ENCODE measurements around the gene CIROP. TPM values are rescaled to one million over a fixed set of nuclear protein-coding genes. Genes with fewer than 3 reads are reported as not detected.
A peak's percentile ranks its signal among the peaks of the same experiment; 100 is the strongest.

Gene CIROP
- total RNA-seq, 1 experiment from 2014 or later, result 0.11 TPM

DNA sequence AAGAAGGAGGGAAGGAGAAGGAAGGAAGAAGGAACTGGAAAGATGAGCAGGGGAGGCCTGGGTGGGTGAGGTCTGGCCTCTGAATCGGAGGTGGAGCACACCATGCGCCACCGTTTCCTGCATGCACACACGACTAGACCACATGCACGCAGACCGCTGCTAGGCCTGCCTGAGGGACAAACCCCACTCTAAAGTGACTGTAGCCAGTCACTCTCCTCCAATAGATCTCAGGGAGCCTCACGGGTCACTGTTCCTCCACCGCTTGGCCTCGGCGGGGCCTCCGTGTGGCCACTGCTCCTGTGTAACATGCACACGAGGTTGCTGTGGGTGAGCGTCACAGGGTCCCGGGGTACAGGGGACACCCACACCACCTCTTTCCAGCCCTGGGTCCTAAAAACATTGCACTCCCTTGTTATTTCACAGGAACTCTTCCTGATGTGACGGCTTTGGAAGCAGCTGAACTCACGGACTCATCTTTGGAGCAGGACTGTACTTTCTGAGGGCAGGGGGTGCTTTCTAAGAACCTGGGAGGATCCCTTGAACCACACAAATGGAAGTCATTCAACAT is 31.9 kb upstream of the CIROP start:
- Mint-ChIP-seq H3K36me3 (peaks cover 67% of the 10 kb centered on the region), H3K4me1 (no peaks in the 10 kb centered on the region), H3K4me3 (no peak overlapping the region), H3K27me3 (ENCODE audit: low read depth) (no peaks in the 10 kb centered on the region), H3K27ac (0 out of 2 replicates have a peak overlapping the region, but pooled peaks have one; percentile 8), H3K9me3 (no peaks in the 10 kb centered on the region)
- CTCF ChIA-PET, result no interaction called here
- POLR2A ChIA-PET, result no interaction called here
- no peak for DNase-seq (ENCODE audit: low spot score)
- no peak for ATAC-seq
- TF ChIP-seq JUN (CRISPR knock-in tag; IDR thresholded peaks at IDR 0.05) (no peak), SMAD4 (CRISPR knock-in tag; IDR thresholded peaks at IDR 0.05) (no peak), FOXJ3 (CRISPR knock-in tag; IDR thresholded peaks at IDR 0.05; ENCODE audit: borderline replicate concordance) (no peak), CBFB (CRISPR knock-in tag; IDR thresholded peaks at IDR 0.05; ENCODE audit: low read depth) (no peak), PRRX2 (CRISPR knock-in tag; IDR thresholded peaks at IDR 0.05) (no peak), FOXP1 (CRISPR knock-in tag; IDR thresholded peaks at IDR 0.05; ENCODE audit: borderline replicate concordance) (no peak), ZNF263 (CRISPR knock-in tag; IDR thresholded peaks at IDR 0.05; ENCODE audit: low read depth) (no peak), OVOL2 (CRISPR knock-in tag; IDR thresholded peaks at IDR 0.05; ENCODE audit: borderline replicate concordance) (no peak)
- TF ChIP-seq, protein P1, sequence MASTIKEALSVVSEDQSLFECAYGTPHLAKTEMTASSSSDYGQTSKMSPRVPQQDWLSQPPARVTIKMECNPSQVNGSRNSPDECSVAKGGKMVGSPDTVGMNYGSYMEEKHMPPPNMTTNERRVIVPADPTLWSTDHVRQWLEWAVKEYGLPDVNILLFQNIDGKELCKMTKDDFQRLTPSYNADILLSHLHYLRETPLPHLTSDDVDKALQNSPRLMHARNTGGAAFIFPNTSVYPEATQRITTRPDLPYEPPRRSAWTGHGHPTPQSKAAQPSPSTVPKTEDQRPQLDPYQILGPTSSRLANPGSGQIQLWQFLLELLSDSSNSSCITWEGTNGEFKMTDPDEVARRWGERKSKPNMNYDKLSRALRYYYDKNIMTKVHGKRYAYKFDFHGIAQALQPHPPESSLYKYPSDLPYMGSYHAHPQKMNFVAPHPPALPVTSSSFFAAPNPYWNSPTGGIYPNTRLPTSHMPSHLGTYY (CRISPR knock-in tag; IDR thresholded peaks at IDR 0.05), result no peak
- TF ChIP-seq, protein P2, sequence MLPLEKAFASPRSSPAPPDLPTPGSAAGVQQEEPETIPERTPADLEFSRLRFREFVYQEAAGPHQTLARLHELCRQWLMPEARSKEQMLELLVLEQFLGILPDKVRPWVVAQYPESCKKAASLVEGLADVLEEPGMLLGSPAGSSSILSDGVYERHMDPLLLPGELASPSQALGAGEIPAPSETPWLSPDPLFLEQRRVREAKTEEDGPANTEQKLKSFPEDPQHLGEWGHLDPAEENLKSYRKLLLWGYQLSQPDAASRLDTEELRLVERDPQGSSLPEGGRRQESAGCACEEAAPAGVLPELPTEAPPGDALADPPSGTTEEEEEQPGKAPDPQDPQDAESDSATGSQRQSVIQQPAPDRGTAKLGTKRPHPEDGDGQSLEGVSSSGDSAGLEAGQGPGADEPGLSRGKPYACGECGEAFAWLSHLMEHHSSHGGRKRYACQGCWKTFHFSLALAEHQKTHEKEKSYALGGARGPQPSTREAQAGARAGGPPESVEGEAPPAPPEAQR (CRISPR knock-in tag; IDR thresholded peaks at IDR 0.05), result no peak
- TF ChIP-seq, protein P3, sequence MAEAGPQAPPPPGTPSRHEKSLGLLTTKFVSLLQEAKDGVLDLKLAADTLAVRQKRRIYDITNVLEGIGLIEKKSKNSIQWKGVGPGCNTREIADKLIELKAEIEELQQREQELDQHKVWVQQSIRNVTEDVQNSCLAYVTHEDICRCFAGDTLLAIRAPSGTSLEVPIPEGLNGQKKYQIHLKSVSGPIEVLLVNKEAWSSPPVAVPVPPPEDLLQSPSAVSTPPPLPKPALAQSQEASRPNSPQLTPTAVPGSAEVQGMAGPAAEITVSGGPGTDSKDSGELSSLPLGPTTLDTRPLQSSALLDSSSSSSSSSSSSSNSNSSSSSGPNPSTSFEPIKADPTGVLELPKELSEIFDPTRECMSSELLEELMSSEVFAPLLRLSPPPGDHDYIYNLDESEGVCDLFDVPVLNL (CRISPR knock-in tag; IDR thresholded peaks at IDR 0.05; ENCODE audit: borderline replicate concordance, low read depth), result no peak
- TF ChIP-seq, protein P4, sequence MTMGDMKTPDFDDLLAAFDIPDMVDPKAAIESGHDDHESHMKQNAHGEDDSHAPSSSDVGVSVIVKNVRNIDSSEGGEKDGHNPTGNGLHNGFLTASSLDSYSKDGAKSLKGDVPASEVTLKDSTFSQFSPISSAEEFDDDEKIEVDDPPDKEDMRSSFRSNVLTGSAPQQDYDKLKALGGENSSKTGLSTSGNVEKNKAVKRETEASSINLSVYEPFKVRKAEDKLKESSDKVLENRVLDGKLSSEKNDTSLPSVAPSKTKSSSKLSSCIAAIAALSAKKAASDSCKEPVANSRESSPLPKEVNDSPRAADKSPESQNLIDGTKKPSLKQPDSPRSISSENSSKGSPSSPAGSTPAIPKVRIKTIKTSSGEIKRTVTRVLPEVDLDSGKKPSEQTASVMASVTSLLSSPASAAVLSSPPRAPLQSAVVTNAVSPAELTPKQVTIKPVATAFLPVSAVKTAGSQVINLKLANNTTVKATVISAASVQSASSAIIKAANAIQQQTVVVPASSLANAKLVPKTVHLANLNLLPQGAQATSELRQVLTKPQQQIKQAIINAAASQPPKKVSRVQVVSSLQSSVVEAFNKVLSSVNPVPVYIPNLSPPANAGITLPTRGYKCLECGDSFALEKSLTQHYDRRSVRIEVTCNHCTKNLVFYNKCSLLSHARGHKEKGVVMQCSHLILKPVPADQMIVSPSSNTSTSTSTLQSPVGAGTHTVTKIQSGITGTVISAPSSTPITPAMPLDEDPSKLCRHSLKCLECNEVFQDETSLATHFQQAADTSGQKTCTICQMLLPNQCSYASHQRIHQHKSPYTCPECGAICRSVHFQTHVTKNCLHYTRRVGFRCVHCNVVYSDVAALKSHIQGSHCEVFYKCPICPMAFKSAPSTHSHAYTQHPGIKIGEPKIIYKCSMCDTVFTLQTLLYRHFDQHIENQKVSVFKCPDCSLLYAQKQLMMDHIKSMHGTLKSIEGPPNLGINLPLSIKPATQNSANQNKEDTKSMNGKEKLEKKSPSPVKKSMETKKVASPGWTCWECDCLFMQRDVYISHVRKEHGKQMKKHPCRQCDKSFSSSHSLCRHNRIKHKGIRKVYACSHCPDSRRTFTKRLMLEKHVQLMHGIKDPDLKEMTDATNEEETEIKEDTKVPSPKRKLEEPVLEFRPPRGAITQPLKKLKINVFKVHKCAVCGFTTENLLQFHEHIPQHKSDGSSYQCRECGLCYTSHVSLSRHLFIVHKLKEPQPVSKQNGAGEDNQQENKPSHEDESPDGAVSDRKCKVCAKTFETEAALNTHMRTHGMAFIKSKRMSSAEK (CRISPR knock-in tag; IDR thresholded peaks at IDR 0.05; ENCODE audit: borderline replicate concordance), result no peak
- TF ChIP-seq, protein P5, sequence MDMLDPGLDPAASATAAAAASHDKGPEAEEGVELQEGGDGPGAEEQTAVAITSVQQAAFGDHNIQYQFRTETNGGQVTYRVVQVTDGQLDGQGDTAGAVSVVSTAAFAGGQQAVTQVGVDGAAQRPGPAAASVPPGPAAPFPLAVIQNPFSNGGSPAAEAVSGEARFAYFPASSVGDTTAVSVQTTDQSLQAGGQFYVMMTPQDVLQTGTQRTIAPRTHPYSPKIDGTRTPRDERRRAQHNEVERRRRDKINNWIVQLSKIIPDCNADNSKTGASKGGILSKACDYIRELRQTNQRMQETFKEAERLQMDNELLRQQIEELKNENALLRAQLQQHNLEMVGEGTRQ (CRISPR knock-in tag; IDR thresholded peaks at IDR 0.05), result no peak

DNA sequence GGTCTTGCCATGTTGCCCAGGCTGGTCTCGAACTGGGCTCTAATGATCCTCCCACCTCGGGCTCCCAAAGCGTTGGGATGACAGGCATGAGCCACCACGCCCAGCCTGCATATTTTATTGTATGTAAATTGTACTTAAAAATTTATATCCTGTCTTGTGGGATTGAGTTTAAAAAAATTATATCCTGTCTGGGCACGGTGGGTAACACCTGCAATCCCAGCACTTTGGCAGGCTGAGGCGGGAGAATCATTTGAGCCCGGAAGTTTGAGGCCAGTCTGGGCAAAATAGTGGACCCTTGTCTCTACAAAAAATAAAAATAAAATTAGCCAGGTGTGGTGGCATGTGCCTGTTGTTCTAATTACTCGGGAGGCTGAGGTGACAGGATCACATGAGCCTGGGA is 28.2 kb upstream of the CIROP start:
- DNase-seq (ENCODE audit: low spot score) (no peak), ATAC-seq (no peak)
- H3K9me3 Mint-ChIP-seq, result no peaks in the 10 kb centered on the region
- CTCF ChIA-PET, result no interaction called here
- no peak overlapping the region for H3K4me3 Mint-ChIP-seq
- H3K4me1 Mint-ChIP-seq, result no peaks in the 10 kb centered on the region
- no peaks in the 10 kb centered on the region for H3K27me3 Mint-ChIP-seq (ENCODE audit: low read depth)
- H3K27ac Mint-ChIP-seq, result no peak overlapping the region
- POLR2A ChIA-PET, result no interaction called here
- peaks cover 75% of the 10 kb centered on the region for H3K36me3 Mint-ChIP-seq
- TF ChIP-seq TEAD1 (CRISPR knock-in tag; IDR thresholded peaks at IDR 0.05), result no peak
- TF ChIP-seq SOX15 (CRISPR knock-in tag; IDR thresholded peaks at IDR 0.05), result no peak
- TF ChIP-seq, protein P6, sequence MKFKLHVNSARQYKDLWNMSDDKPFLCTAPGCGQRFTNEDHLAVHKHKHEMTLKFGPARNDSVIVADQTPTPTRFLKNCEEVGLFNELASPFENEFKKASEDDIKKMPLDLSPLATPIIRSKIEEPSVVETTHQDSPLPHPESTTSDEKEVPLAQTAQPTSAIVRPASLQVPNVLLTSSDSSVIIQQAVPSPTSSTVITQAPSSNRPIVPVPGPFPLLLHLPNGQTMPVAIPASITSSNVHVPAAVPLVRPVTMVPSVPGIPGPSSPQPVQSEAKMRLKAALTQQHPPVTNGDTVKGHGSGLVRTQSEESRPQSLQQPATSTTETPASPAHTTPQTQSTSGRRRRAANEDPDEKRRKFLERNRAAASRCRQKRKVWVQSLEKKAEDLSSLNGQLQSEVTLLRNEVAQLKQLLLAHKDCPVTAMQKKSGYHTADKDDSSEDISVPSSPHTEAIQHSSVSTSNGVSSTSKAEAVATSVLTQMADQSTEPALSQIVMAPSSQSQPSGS (CRISPR knock-in tag; IDR thresholded peaks at IDR 0.05; ENCODE audit: borderline replicate concordance, low read depth), result no peak
- TF ChIP-seq, protein P7, sequence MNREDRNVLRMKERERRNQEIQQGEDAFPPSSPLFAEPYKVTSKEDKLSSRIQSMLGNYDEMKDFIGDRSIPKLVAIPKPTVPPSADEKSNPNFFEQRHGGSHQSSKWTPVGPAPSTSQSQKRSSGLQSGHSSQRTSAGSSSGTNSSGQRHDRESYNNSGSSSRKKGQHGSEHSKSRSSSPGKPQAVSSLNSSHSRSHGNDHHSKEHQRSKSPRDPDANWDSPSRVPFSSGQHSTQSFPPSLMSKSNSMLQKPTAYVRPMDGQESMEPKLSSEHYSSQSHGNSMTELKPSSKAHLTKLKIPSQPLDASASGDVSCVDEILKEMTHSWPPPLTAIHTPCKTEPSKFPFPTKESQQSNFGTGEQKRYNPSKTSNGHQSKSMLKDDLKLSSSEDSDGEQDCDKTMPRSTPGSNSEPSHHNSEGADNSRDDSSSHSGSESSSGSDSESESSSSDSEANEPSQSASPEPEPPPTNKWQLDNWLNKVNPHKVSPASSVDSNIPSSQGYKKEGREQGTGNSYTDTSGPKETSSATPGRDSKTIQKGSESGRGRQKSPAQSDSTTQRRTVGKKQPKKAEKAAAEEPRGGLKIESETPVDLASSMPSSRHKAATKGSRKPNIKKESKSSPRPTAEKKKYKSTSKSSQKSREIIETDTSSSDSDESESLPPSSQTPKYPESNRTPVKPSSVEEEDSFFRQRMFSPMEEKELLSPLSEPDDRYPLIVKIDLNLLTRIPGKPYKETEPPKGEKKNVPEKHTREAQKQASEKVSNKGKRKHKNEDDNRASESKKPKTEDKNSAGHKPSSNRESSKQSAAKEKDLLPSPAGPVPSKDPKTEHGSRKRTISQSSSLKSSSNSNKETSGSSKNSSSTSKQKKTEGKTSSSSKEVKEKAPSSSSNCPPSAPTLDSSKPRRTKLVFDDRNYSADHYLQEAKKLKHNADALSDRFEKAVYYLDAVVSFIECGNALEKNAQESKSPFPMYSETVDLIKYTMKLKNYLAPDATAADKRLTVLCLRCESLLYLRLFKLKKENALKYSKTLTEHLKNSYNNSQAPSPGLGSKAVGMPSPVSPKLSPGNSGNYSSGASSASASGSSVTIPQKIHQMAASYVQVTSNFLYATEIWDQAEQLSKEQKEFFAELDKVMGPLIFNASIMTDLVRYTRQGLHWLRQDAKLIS (CRISPR knock-in tag; IDR thresholded peaks at IDR 0.05; ENCODE audit: borderline replicate concordance), result no peak
- no peak for TF ChIP-seq TCF7 (CRISPR knock-in tag; IDR thresholded peaks at IDR 0.05; ENCODE audit: low read depth)
- no peak for TF ChIP-seq GTF2I (CRISPR knock-in tag; conservative IDR thresholded peaks at IDR 0.05)
- no peak for TF ChIP-seq ZNF416 (CRISPR knock-in tag; IDR thresholded peaks at IDR 0.05)
- TF ChIP-seq ZNF317 (CRISPR knock-in tag; IDR thresholded peaks at IDR 0.05; ENCODE audit: borderline replicate concordance, low read depth), result no peak

Measured in WTC11 (cell line).